A549 (cell line): ENCODE measurements around the gene PTP4A2. TPM values are rescaled to one million over a fixed set of nuclear protein-coding genes. Genes with fewer than 3 reads are reported as not detected.

Experiments used
- ATAC-seq, 2 experiments: fragments of 200-7000 bp in 1 of 2; fragments of >200 bp in 1 of 2; cut with Nextera tagmentation in 1 of 2; cut with Tn5 transposase in 1 of 2; 3 replicates each; pipeline versions ENCODE4 v1.8.0 to v1.9.1; 2018 to 2020; ENCODE audit warnings: mild to moderate bottlenecking in 1 of 2, moderate library complexity in 1 of 2
- CTCF ChIA-PET: fragments of 300-600 bp; sonication (Branson Sonifier 250); formaldehyde crosslinking; extraction: SDS; loops from one replicate; lab custom pipeline; 2021; ENCODE audit warnings: antibody characterized with exemption, inconsistent platforms; lab: Yijun Ruan, JAX
- POLR2A ChIA-PET: fragments of 350-600 bp; formaldehyde crosslinking; extraction: SDS; loops from one replicate; lab custom pipeline; 2021; ENCODE audit warnings: antibody characterized with exemption, inconsistent platforms; lab: Yijun Ruan, JAX
- DNase-seq, 2 experiments: peaks; one replicate each; pipeline versions ENCODE4 v3.0.0 to v3.0.0-alpha.2; 2011 to 2016; ENCODE audit warnings: low read depth in 1 of 2, low spot score in 1 of 2
- FAIRE-seq: peaks from 2 replicates; lab custom pipeline; 2011; peaks lifted over from hg19 to GRCh38; lab: Jason Lieb, UNC
- H3K27ac ChIP-seq, 2 experiments: fragments of >200 bp; sonication (Bioruptor Twin); formaldehyde crosslinking; 3 replicates each; pipeline ENCODE4 v1.5.1; 2016 to 2017
- H3K4me1 ChIP-seq: fragments of >200 bp; sonication (Bioruptor Twin); formaldehyde crosslinking; 3 replicates; pipeline ENCODE4 v1.6.1; 2016
- H3K4me2 ChIP-seq: fragments of >200 bp; sonication (Bioruptor Twin); formaldehyde crosslinking; 3 replicates; pipeline ENCODE4 v1.6.1; 2016
- H3K4me3 ChIP-seq: fragments of >200 bp; sonication (Bioruptor Twin); formaldehyde crosslinking; 3 replicates; pipeline ENCODE4 v1.5.1; 2016
- H3K9me3 ChIP-seq: fragments of >200 bp; sonication (Bioruptor Twin); formaldehyde crosslinking; 3 replicates; pipeline ENCODE4 v1.6.1; 2016
- ATOH8 ChIP-seq: fragments of 250-450 bp; sonication (Bioruptor Pico); IDR thresholded peaks from 2 replicates; pipeline ENCODE4 v1.5.0; 2020; ENCODE audit warnings: low read depth, mild to moderate bottlenecking, moderate library complexity
- BCL3 ChIP-seq: fragments of >200 bp; sonication (Bioruptor Twin); formaldehyde crosslinking; IDR thresholded peaks from 3 replicates; pipeline ENCODE4 v1.6.1; 2016
- CBX2 ChIP-seq: fragments of 200-600 bp; sonication (generic); IDR thresholded peaks from 2 replicates; pipeline ENCODE4 v1.6.1; 2016; ENCODE audit warnings: low read depth, mild to moderate bottlenecking, borderline replicate concordance
- CTCF ChIP-seq: fragments of >200 bp; sonication (Bioruptor Twin); formaldehyde crosslinking; IDR thresholded peaks from 3 replicates; pipeline ENCODE4 v1.5.1; 2016
- EHF ChIP-seq: fragments of 250-450 bp; sonication (Bioruptor Pico); IDR thresholded peaks from 2 replicates; pipeline ENCODE4 v1.5.0; 2020; ENCODE audit warnings: mild to moderate bottlenecking
- FOSL2 ChIP-seq, 2 experiments: fragments of 450-650 bp in 1 of 2; fragments of >200 bp in 1 of 2; sonication (Bioruptor Twin) in 1 of 2; formaldehyde crosslinking; IDR thresholded peaks; 2 replicates each; pipeline versions ENCODE4 v1.5.0 to v1.6.1; 2016 to 2020; ENCODE audit warnings: mild to moderate bottlenecking in 1 of 2, moderate library complexity in 1 of 2
- GATA3 ChIP-seq: IDR thresholded peaks from 2 replicates; pipeline ENCODE4 v1.6.1; 2012; ENCODE audit warnings: borderline replicate concordance
- HOXB5 ChIP-seq: fragments of 250-450 bp; sonication (Bioruptor Pico); IDR thresholded peaks from 2 replicates; pipeline ENCODE4 v1.5.0; 2020; ENCODE audit warnings: mild to moderate bottlenecking, moderate library complexity
- JUN ChIP-seq, 2 experiments: fragments of >200 bp; sonication (Bioruptor Twin); formaldehyde crosslinking; IDR thresholded peaks; 2 replicates in 1 of 2; 3 replicates in 1 of 2; pipeline ENCODE4 v1.6.1; 2016 to 2017
- KDM1A ChIP-seq: fragments of 200-600 bp; sonication (generic); IDR thresholded peaks from 2 replicates; pipeline ENCODE4 v1.6.1; 2016; ENCODE audit warnings: low read depth, mild to moderate bottlenecking
- MAFK ChIP-seq: fragments of 450-650 bp; IDR thresholded peaks from 2 replicates; pipeline ENCODE4 v1.6.1; 2014; ENCODE audit not compliant: partially characterized antibody
- NFE2L2 ChIP-seq: fragments of 150-350 bp; conservative IDR thresholded peaks from 2 replicates; pipeline ENCODE4 v1.6.1; 2014; ENCODE audit warnings: low read length
- PBX3 ChIP-seq: IDR thresholded peaks from 2 replicates; pipeline ENCODE4 v1.6.1; 2012
- PHF8 ChIP-seq: fragments of 200-600 bp; sonication (generic); IDR thresholded peaks from 2 replicates; pipeline ENCODE4 v1.6.1; 2016; ENCODE audit warnings: low read depth, mild to moderate bottlenecking, antibody characterized with exemption, moderate library complexity, borderline replicate concordance
- RAD21 ChIP-seq, 2 experiments: fragments of >200 bp in 1 of 2; sonication (Bioruptor Twin) in 1 of 2; formaldehyde crosslinking in 1 of 2; IDR thresholded peaks in 1 of 2; conservative IDR thresholded peaks in 1 of 2; 2 replicates in 1 of 2; 3 replicates in 1 of 2; pipeline ENCODE4 v1.6.1; 2012 to 2018; ENCODE audit warnings: inconsistent platforms in 1 of 2
- RCOR1 ChIP-seq: fragments of 150-350 bp; IDR thresholded peaks from 2 replicates; pipeline ENCODE4 v1.6.1; 2014; ENCODE audit warnings: antibody characterized with exemption, low read length, low read depth
- RFX5 ChIP-seq: fragments of 450-650 bp; IDR thresholded peaks from 2 replicates; pipeline ENCODE4 v1.7.1; 2014; ENCODE audit warnings: antibody characterized with exemption, mild to moderate bottlenecking, moderate library complexity
- ZFP36 ChIP-seq: fragments of 450-650 bp; IDR thresholded peaks from 2 replicates; pipeline ENCODE4 v1.6.1; 2014; ENCODE audit warnings: borderline replicate concordance; ENCODE audit not compliant: partially characterized antibody
- WGBS: methylation state at CpG from one replicate; pipeline ENCODE4 v1.1.6; 2017; ENCODE audit errors: missing lambda C conversion rate; 5-methylcytosine and 5-hydroxymethylcytosine counted together
- polyA plus RNA-seq, 4 experiments: library from polyadenylated mRNA; depleted of rRNA in 3 of 4; stranded (reverse); fragments of >200 nt; fragmentation: RNase III in 1 of 4; extraction: RNeasy Plus Mini Kit Qiagen cat#74134 plus additional on column Dnase treatment in 1 of 4; gene quantifications; 2 replicates in 3 of 4; 3 replicates in 1 of 4; pipeline ENCODE4 v1.2.3, GENCODE V29; 2011 to 2017

The PTP4A2 gene
- polyA plus RNA-seq, 2 of the 4 experiments (the other 2 are of a cell fraction) = 234 to 563 TPM

GRCh38 chr1:31909691-31910090 lies 28.5 kb downstream of the PTP4A2 start:
- WGBS = 100% methylated on average over 1 of the region's 1 CpG
- POLR2A ChIA-PET = no interaction called here
- no peak for DNase-seq
- H3K9me3 ChIP-seq = no peaks in the 10 kb centered on the region
- no peak overlapping the region; a peak in 1 of 6 replicates for H3K27ac ChIP-seq
- no peak overlapping the region for H3K4me2 ChIP-seq
- peaks cover 55% of the 10 kb centered on the region for H3K4me1 ChIP-seq
- no peak for FAIRE-seq
- no peak overlapping the region for H3K4me3 ChIP-seq
- no peak for TF ChIP-seq KDM1A
- no peak for TF ChIP-seq RAD21 (conservative IDR thresholded peaks at IDR 0.05 in 1 of 2, IDR thresholded peaks at IDR 0.05 in 1 of 2)
- TF ChIP-seq CTCF = no peak
- no peak for TF ChIP-seq NFE2L2
- no peak for TF ChIP-seq PBX3
- ATAC-seq = no peak
- CTCF ChIA-PET = interaction anchor here (0.7 to 1.3 kb wide), 4 partner anchors 9 to 719 kb away, joined by 3 to 4 read pairs (median 3); no protein-coding TSS in a partner anchor

GRCh38 chr1:31906557-31906956 lies 31.6 kb downstream of the PTP4A2 start:
- 86% methylated on average over 2 of the region's 2 CpGs for WGBS
- Histone ChIP-seq H3K27ac (no peak overlapping the region), H3K4me2 (no peak overlapping the region)
- CTCF ChIA-PET = interaction anchor here (1.2 to 1.3 kb wide), 2 partner anchors 57 to 68 kb away, joined by 3 to 5 read pairs; no protein-coding TSS in a partner anchor
- TF ChIP-seq FOSL2 (IDR thresholded peaks at IDR 0.05) = no peak
- no peak for TF ChIP-seq FOSL2 (CRISPR knock-in tag; IDR thresholded peaks at IDR 0.05)
- TF ChIP-seq RAD21 (conservative IDR thresholded peaks at IDR 0.05 in 1 of 2, IDR thresholded peaks at IDR 0.05 in 1 of 2) = no peak
- no peak for TF ChIP-seq PHF8
- TF ChIP-seq HOXB5 = no peak
- TF ChIP-seq GATA3 = no peak
- no peak for TF ChIP-seq PBX3
- TF ChIP-seq MAFK = no peak
- no peak for TF ChIP-seq RFX5
- TF ChIP-seq ATOH8 (CRISPR knock-in tag) = no peak
- TF ChIP-seq, all 56 proteins: peak for 0
- POLR2A ChIA-PET = no interaction called here
- Histone ChIP-seq H3K4me3 (no peak overlapping the region), H3K9me3 (no peaks in the 10 kb centered on the region), H3K4me1 (peaks cover 29% of the 10 kb centered on the region)
- DNase-seq = no peak
- no peak for ATAC-seq
- no peak for FAIRE-seq

- POLR2A ChIA-PET = interaction anchor here (1.2 kb wide), 1 partner anchor 28 kb away, joined by 3 read pairs; no protein-coding TSS in a partner anchor
- CTCF ChIA-PET = interaction anchor here (0.8 to 3.7 kb wide), 5 partner anchors 14 to 90 kb away, joined by 3 to 24 read pairs (median 3); partner anchors contain the start of gene SPOCD1
- Histone ChIP-seq H3K4me3 (no peak overlapping the region), H3K9me3 (no peaks in the 10 kb centered on the region), H3K27ac (no peak overlapping the region), H3K4me1 (peaks cover 21% of the 10 kb centered on the region; the same call in 2 of the 3 replicates), H3K4me2 (no peak overlapping the region)
- FAIRE-seq (no peak), DNase-seq (no peak), ATAC-seq (no peak)
- TF ChIP-seq RCOR1 (no peak), EHF (CRISPR knock-in tag) (no peak), BCL3 (no peak), CBX2 (no peak), ATOH8 (CRISPR knock-in tag) (no peak), ZFP36 (no peak), JUN (IDR thresholded peaks at IDR 0.05) (no peak)
- WGBS = 81% methylated on average over 2 of the region's 2 CpGs
Observed at GRCh38 chr1:31905681-31906080, 32.5 kb downstream of the PTP4A2 start.
